B cell (primary cell): Measurements from ENCODE around the gene ART4. TPM values are rescaled to one million over a fixed set of nuclear protein-coding genes. Genes with fewer than 3 reads are reported as not detected.

ENCODE experiments used
- ATAC-seq: fragments of 200-7000 bp; cut with Tn5 transposase; one replicate; pipeline ENCODE4 v1.10.0; 2021; ENCODE audit warnings: low read depth, mild to moderate bottlenecking, moderate number of reproducible peaks, moderate library complexity
- CTCF ChIA-PET: fragments of 350-600 bp; sonication (Branson Sonifier 250); formaldehyde crosslinking; loops from one replicate; lab custom pipeline; 2021; ENCODE audit warnings: antibody characterized with exemption, inconsistent platforms; lab: Charles Lee
- POLR2A ChIA-PET: fragments of 350-600 bp; sonication (Branson Sonifier 250); formaldehyde crosslinking; loops from one replicate; lab custom pipeline; 2021; ENCODE audit warnings: antibody characterized with exemption; lab: Charles Lee
- DNase-seq: peaks from one replicate; pipeline ENCODE4 v3.0.0; 2013
- H2AFZ ChIP-seq: 2 replicates; pipeline ENCODE4 v1.6.1; 2012; ENCODE audit warnings: mild to moderate bottlenecking, low read depth, low read length; ENCODE audit not compliant: insufficient read depth, poor library complexity, severe bottlenecking
- H3K27ac ChIP-seq, 2 donors: 1 replicate in 1 of 2; 2 replicates in 1 of 2; pipeline ENCODE4 v1.5.1; 2012 to 2013; ENCODE audit warnings: low read length in 2 of 2, mild to moderate bottlenecking in 2 of 2, moderate library complexity in 1 of 2
- H3K27me3 ChIP-seq, 4 experiments: fragments of 200-600 bp in 1 of 4; sonication (generic) in 1 of 4; replicated peaks in 1 of 4; 1 replicate in 2 of 4; 2 replicates in 2 of 4; pipeline versions ENCODE4 v1.6.1 to v1.7.0; 2013 to 2016; ENCODE audit warnings: low read length in 3 of 4, mild to moderate bottlenecking in 2 of 4, mixed read lengths in 1 of 4, moderate library complexity in 1 of 4; ENCODE audit not compliant: insufficient read depth in 4 of 4, control insufficient read depth in 3 of 4; ENCODE audit errors: control extremely low read depth in 1 of 4
- H3K36me3 ChIP-seq, 2 experiments: replicated peaks in 1 of 2; 1 replicate in 1 of 2; 2 replicates in 1 of 2; pipeline versions ENCODE4 v1.6.1 to v1.7.1; 2013; ENCODE audit warnings: low read length in 1 of 2; ENCODE audit not compliant: insufficient read depth in 2 of 2, control insufficient read depth in 1 of 2; ENCODE audit errors: control extremely low read depth in 1 of 2, extremely low read depth in 1 of 2
- H3K4me1 ChIP-seq, 2 donors: fragments of 200-600 bp in 1 of 2; sonication (generic) in 1 of 2; 1 replicate in 1 of 2; 2 replicates in 1 of 2; pipeline versions ENCODE4 v1.5.1 to v1.6.1; 2013 to 2017; ENCODE audit warnings: low read length in 2 of 2; ENCODE audit not compliant: control insufficient read depth in 2 of 2, insufficient read depth in 2 of 2
- H3K4me2 ChIP-seq: replicated peaks from 2 replicates; pipeline ENCODE3; 2012; ENCODE audit warnings: mild to moderate bottlenecking, low read depth, low read length; ENCODE audit not compliant: poor library complexity, severe bottlenecking
- H3K4me3 ChIP-seq, 5 experiments: fragments of 200-600 bp in 1 of 5; sonication (generic) in 1 of 5; 1 replicate in 3 of 5; 2 replicates in 2 of 5; pipeline versions ENCODE4 v1.5.1 to v1.7.0; 2011 to 2016; ENCODE audit warnings: low read length in 4 of 5, mild to moderate bottlenecking in 4 of 5, low read depth in 2 of 5, control low read depth in 1 of 5, moderate library complexity in 1 of 5; ENCODE audit not compliant: insufficient read depth in 1 of 5; ENCODE audit errors: control extremely low read depth in 1 of 5, extremely low read depth in 1 of 5
- H3K79me2 ChIP-seq: fragments of 200-600 bp; sonication (generic); one replicate; pipeline ENCODE4 v1.6.0; 2016; ENCODE audit warnings: low read length; ENCODE audit not compliant: control insufficient read depth, insufficient read depth
- H3K9ac ChIP-seq: fragments of 200-600 bp; sonication (generic); 2 replicates; pipeline ENCODE4 v1.6.1; 2017; ENCODE audit warnings: mild to moderate bottlenecking, low read length, moderate library complexity
- H3K9me3 ChIP-seq, 3 donors: one replicate each; pipeline versions ENCODE4 v1.6.1 to v1.7.1; 2013; ENCODE audit warnings: low read length in 2 of 3; ENCODE audit not compliant: control insufficient read depth in 2 of 3, insufficient read depth in 1 of 3; ENCODE audit errors: control extremely low read depth in 1 of 3
- H4K20me1 ChIP-seq: 2 replicates; pipeline ENCODE4 v1.6.0; 2012; ENCODE audit warnings: mild to moderate bottlenecking, low read length; ENCODE audit not compliant: insufficient read depth, control insufficient read depth, poor library complexity, severe bottlenecking
- H3K27ac Mint-ChIP-seq: one replicate; pipeline ENCODE4 v1.8.0; 2021; ENCODE audit warnings: mixed read lengths
- H3K27me3 Mint-ChIP-seq: one replicate; pipeline ENCODE4 v1.8.0; 2021; ENCODE audit warnings: mixed read lengths
- H3K4me1 Mint-ChIP-seq: one replicate; pipeline ENCODE4 v1.8.0; 2021; ENCODE audit warnings: mixed read lengths
- H3K4me3 Mint-ChIP-seq: one replicate; pipeline ENCODE4 v1.8.0; 2021; ENCODE audit warnings: mixed read lengths
- H3K9me3 Mint-ChIP-seq: one replicate; pipeline ENCODE4 v1.8.0; 2022; ENCODE audit warnings: mixed read lengths; ENCODE audit not compliant: insufficient read depth
- EZH2 ChIP-seq: IDR thresholded peaks from 2 replicates; pipeline ENCODE4 v1.6.1; 2012; ENCODE audit warnings: borderline replicate concordance, low read depth, mild to moderate bottlenecking, moderate library complexity, low read length; ENCODE audit not compliant: insufficient read depth, poor library complexity, severe bottlenecking
- WGBS: methylation state at CpG from one replicate; pipeline ENCODE4 v1.1.5; 2013; ENCODE audit warnings: missing lambda C conversion rate; ENCODE audit not compliant: insufficient coverage; 5-methylcytosine and 5-hydroxymethylcytosine counted together
- intact Hi-C: fragments of 100-400 bp; cut with micrococcal nuclease; formaldehyde crosslinking; loops from one replicate; pipeline ENCODE4 v1.10.0; 2022
- polyA plus RNA-seq: library from polyadenylated mRNA; depleted of rRNA; stranded (reverse); fragments of >200 nt; gene quantifications from 2 replicates; pipeline ENCODE4 v1.2.3, GENCODE V29; 2012
- total RNA-seq, 2 donors: library from RNA; stranded (reverse); fragments of 120-200 nt in 1 of 2; gene quantifications; 1 replicate in 1 of 2; 2 replicates in 1 of 2; pipeline versions ENCODE4 v1.2.3 to v1.2.4, GENCODE V29; 2013 to 2022
- TF ChIP-seq, protein P1 (sequence below): fragments of 200-600 bp; IDR thresholded peaks from one replicate; pipeline ENCODE4 v1.8.0; 2022; ENCODE audit warnings: antibody characterized with exemption, mild to moderate bottlenecking

The ART4 gene
- total and polyA plus RNA-seq, 2 donors (not counting 1 experiment from before 2014, with no cell fraction given) = not detected

DNA sequence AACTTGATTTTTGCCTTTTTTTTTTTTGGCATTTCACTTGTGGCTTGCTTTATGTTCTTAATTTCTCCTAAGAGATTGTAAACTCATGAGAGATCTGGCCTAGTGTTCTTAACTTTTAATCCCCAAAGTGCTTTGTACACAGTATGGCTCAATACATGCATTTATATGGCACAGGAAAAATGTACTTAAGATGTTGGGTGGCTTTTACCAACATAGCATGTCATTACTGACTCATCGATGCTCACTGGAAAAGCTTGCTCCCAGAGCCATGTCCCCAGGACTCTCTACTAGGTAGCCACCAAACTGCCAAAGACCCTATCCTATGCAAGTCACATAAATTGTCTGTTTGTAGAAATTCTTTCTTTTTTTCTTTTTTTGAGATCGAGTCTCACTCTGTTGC lies 16.3 kb downstream of the ART4 start:
- WGBS = 100% methylated on average over 1 of the region's 2 CpGs
- no peak overlapping the region for H3K4me2 ChIP-seq
- Mint-ChIP-seq H3K27me3 (peaks cover 6% of the 10 kb centered on the region), H3K9me3 (no peaks in the 10 kb centered on the region), H3K4me3 (no peak overlapping the region), H3K4me1 (no peaks in the 10 kb centered on the region), H3K27ac (no peak overlapping the region)
- intact Hi-C loops = no loop called here
- H3K36me3 ChIP-seq = no peaks in the 10 kb centered on the region
- no peak overlapping the region for H3K27ac ChIP-seq
- DNase-seq (no peak), ATAC-seq (no peak)
- H3K27me3 ChIP-seq = peaks cover 0 to 2% (median 0%) of the 10 kb centered on the region in 4 experiments
- H3K4me3 ChIP-seq = no peak overlapping the region
- TF ChIP-seq EZH2 = no peak
- TF ChIP-seq, protein P1, sequence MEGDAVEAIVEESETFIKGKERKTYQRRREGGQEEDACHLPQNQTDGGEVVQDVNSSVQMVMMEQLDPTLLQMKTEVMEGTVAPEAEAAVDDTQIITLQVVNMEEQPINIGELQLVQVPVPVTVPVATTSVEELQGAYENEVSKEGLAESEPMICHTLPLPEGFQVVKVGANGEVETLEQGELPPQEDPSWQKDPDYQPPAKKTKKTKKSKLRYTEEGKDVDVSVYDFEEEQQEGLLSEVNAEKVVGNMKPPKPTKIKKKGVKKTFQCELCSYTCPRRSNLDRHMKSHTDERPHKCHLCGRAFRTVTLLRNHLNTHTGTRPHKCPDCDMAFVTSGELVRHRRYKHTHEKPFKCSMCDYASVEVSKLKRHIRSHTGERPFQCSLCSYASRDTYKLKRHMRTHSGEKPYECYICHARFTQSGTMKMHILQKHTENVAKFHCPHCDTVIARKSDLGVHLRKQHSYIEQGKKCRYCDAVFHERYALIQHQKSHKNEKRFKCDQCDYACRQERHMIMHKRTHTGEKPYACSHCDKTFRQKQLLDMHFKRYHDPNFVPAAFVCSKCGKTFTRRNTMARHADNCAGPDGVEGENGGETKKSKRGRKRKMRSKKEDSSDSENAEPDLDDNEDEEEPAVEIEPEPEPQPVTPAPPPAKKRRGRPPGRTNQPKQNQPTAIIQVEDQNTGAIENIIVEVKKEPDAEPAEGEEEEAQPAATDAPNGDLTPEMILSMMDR = no peak
- no peak overlapping the region for H2AFZ ChIP-seq
- H3K79me2 ChIP-seq = no peaks in the 10 kb centered on the region
- ChIA-PET POLR2A (no interaction called here), CTCF (interaction anchor here (0.5 kb wide), 1 partner anchor 380 kb away, joined by 3 read pairs; no protein-coding TSS in a partner anchor)
- no peaks in the 10 kb centered on the region for H3K4me1 ChIP-seq
- no peaks in the 10 kb centered on the region for H4K20me1 ChIP-seq
- no peak overlapping the region for H3K9ac ChIP-seq
- H3K9me3 ChIP-seq = no peaks in the 10 kb centered on the region

DNA sequence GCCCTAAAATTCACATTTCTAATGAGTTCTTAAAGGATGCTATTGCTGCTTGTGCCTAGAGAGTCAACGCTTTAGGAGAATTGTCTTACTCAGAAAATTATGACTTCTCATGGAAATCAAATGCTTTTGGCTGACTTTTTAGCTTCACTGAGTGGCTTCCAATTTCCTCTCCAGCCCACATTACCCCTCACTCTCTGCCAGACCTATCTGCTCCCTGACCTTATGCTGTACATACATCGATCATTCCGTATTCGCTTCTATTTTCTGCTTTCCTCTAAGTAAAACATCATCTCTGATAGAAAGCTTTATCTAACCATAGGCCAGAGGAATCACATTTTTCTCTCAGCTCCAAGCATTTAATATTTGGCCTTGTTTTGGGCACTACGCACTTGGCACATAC lies 16.8 kb downstream of the ART4 start:
- H4K20me1 ChIP-seq = no peaks in the 10 kb centered on the region
- H3K79me2 ChIP-seq = no peaks in the 10 kb centered on the region
- CTCF ChIA-PET = no interaction called here
- H3K4me3 ChIP-seq = no peak overlapping the region
- no peaks in the 10 kb centered on the region for H3K9me3 ChIP-seq
- H2AFZ ChIP-seq = no peak overlapping the region
- 100% methylated on average over 5 of the region's 5 CpGs for WGBS
- TF ChIP-seq, protein P1 = no peak
- TF ChIP-seq EZH2 = no peak
- H3K4me1 Mint-ChIP-seq = no peaks in the 10 kb centered on the region
- H3K9me3 Mint-ChIP-seq = no peaks in the 10 kb centered on the region
- peaks cover 3% of the 10 kb centered on the region for H3K27me3 Mint-ChIP-seq
- H3K9ac ChIP-seq = no peak overlapping the region
- H3K27ac Mint-ChIP-seq = no peak overlapping the region
- ATAC-seq (no peak), DNase-seq (no peak)
- no peak overlapping the region for H3K4me2 ChIP-seq
- no peaks in the 10 kb centered on the region for H3K27me3 ChIP-seq
- H3K27ac ChIP-seq = no peak overlapping the region
- no peak overlapping the region for H3K4me3 Mint-ChIP-seq
- H3K36me3 ChIP-seq = no peaks in the 10 kb centered on the region
- POLR2A ChIA-PET = no interaction called here
- H3K4me1 ChIP-seq = no peaks in the 10 kb centered on the region
- intact Hi-C loops = no loop called here
